GM18520 (cell line): ENCODE results near the gene NXF1.
"Not testable (repeated sequence)": the region's sequence is repeated elsewhere in the genome, so short reads cannot be mapped to it uniquely, and the experiment has no call there.

ENCODE experiments used
- ATAC-seq: cut with Tn5 transposase; IDR thresholded peaks from one replicate; pipeline ENCODE4 v1.9.1; 2021; ENCODE audit not compliant: unreplicated experiment

NXF1 gene

GRCh38 chr11:62788991-62789390 lies 16.2 kb downstream of the NXF1 start:
- ATAC-seq: no peak

- peak; percentile 39 for ATAC-seq
Measured at GRCh38 chr11:62787005-62787759, 18.1 kb downstream of the NXF1 start, which contains the start of gene TMEM179B. TSS of gene TMEM179B (plus strand) at chr11:62787402. CDS start at chr11:62787432, 30 bp downstream.

- peak; percentile 52 for ATAC-seq
Measured at GRCh38 chr11:62786318-62787004, 18.8 kb downstream of the NXF1 start.

GRCh38 chr11:62782753-62783152 lies 22.5 kb downstream of the NXF1 start:
- ATAC-seq: no peak

GRCh38 chr11:62778441-62778840 lies 26.8 kb downstream of the NXF1 start:
- no peak for ATAC-seq

- ATAC-seq: no peak
Measured at GRCh38 chr11:62777389-62777788, 27.9 kb downstream of the NXF1 start.

- no peak for ATAC-seq
Measured at GRCh38 chr11:62775646-62776045, 29.6 kb downstream of the NXF1 start.

GRCh38 chr11:62774407-62774806 lies 30.8 kb downstream of the NXF1 start:
- no peak for ATAC-seq

GRCh38 chr11:62771144-62772021 lies 33.9 kb downstream of the NXF1 start, which contains the start of gene TAF6L:
TSS of gene TAF6L (plus strand) at chr11:62771396. CDS start at chr11:62775784, 4,388 bp downstream.
- peak; percentile 85 for ATAC-seq

GRCh38 chr11:62770778-62771143 lies 34.5 kb downstream of the NXF1 start:
- no peak for ATAC-seq

- ATAC-seq: not testable (repeated sequence)
Measured at GRCh38 chr11:62760867-62761227, 44.4 kb downstream of the NXF1 start.

GRCh38 chr11:62757846-62758788 lies 47.1 kb downstream of the NXF1 start:
- no peak for ATAC-seq

- no peak for ATAC-seq
Measured at GRCh38 chr11:62755086-62755615, 50.1 kb downstream of the NXF1 start.

- peak; percentile 98 for ATAC-seq
Measured at GRCh38 chr11:62753736-62754603, 51.3 kb downstream of the NXF1 start, which contains the start of gene ZBTB3. TSS of gene ZBTB3 (minus strand) at chr11:62754160. CDS start at chr11:62753664, 496 bp downstream.

- ATAC-seq: no peak
Measured at GRCh38 chr11:62752994-62753735, 52.1 kb downstream of the NXF1 start.

GRCh38 chr11:62752177-62752785 lies 53.0 kb downstream of the NXF1 start:
- ATAC-seq: no peak

- not testable (repeated sequence) for ATAC-seq
Measured at GRCh38 chr11:62749931-62750330, 55.3 kb downstream of the NXF1 start.
